CD4-positive, CD25-positive, alpha-beta regulatory T cell (primary cell): ENCODE data around the gene GP5. TPM values are rescaled to one million over a fixed set of nuclear protein-coding genes. Genes with fewer than 3 reads are reported as not detected.

ENCODE experiments used
- ATAC-seq, 2 donors: fragments of 150-1000 bp; cut with Tn5 transposase; one replicate each; pipeline ENCODE4 v1.10.0; 2021; ENCODE audit warnings: low read depth in 2 of 2, moderate number of reproducible peaks in 2 of 2, moderate library complexity in 1 of 2
- DNase-seq, 3 donors: peaks; one replicate each; pipeline versions ENCODE4 v3.0.0 to v3.0.0-alpha.2; 2012 to 2022; ENCODE audit warnings: mixed read lengths in 1 of 3
- H3K27ac ChIP-seq: one replicate; pipeline ENCODE4 v1.7.0; 2013; ENCODE audit warnings: mild to moderate bottlenecking, low read length; ENCODE audit not compliant: insufficient read depth, poor library complexity, severe bottlenecking
- H3K27me3 ChIP-seq: one replicate; pipeline ENCODE4 v1.7.0; 2013; ENCODE audit warnings: low read length; ENCODE audit not compliant: control insufficient read depth, insufficient read depth
- H3K36me3 ChIP-seq: one replicate; pipeline ENCODE4 v1.7.0; 2013; ENCODE audit warnings: mild to moderate bottlenecking, low read length, moderate library complexity; ENCODE audit not compliant: control insufficient read depth, insufficient read depth
- H3K4me1 ChIP-seq: 2 replicates; pipeline ENCODE4 v1.7.0; 2013; ENCODE audit warnings: mild to moderate bottlenecking, low read length; ENCODE audit not compliant: insufficient read depth, control insufficient read depth, poor library complexity, severe bottlenecking
- H3K4me3 ChIP-seq: one replicate; pipeline ENCODE4 v1.7.0; 2013; ENCODE audit warnings: low read depth, mild to moderate bottlenecking, low read length, moderate library complexity
- H3K9me3 ChIP-seq, 2 experiments: 1 replicate in 1 of 2; 2 replicates in 1 of 2; pipeline ENCODE4 v1.7.0; 2013; ENCODE audit warnings: low read length in 2 of 2, mild to moderate bottlenecking in 1 of 2, moderate library complexity in 1 of 2; ENCODE audit not compliant: control insufficient read depth in 2 of 2
- H3K27ac Mint-ChIP-seq, 3 donors: one replicate each; pipeline ENCODE4 v1.8.0; 2020 to 2022; ENCODE audit warnings: mild to moderate bottlenecking in 3 of 3, mixed read lengths in 3 of 3, moderate library complexity in 2 of 3
- H3K27me3 Mint-ChIP-seq: one replicate; pipeline ENCODE4 v1.8.0; 2022; ENCODE audit warnings: mild to moderate bottlenecking, mixed read lengths
- H3K36me3 Mint-ChIP-seq: one replicate; pipeline ENCODE4 v1.8.0; 2020; ENCODE audit warnings: mixed read lengths
- H3K4me1 Mint-ChIP-seq, 4 donors: one replicate each; pipeline ENCODE4 v1.8.0; 2020 to 2022; ENCODE audit warnings: mixed read lengths in 4 of 4, mild to moderate bottlenecking in 1 of 4
- H3K4me3 Mint-ChIP-seq, 4 donors: one replicate each; pipeline ENCODE4 v1.8.0; 2020 to 2022; ENCODE audit warnings: mild to moderate bottlenecking in 4 of 4, mixed read lengths in 4 of 4, moderate library complexity in 3 of 4
- H3K9me3 Mint-ChIP-seq, 7 donors: one replicate each; pipeline ENCODE4 v1.8.0; 2020 to 2022; ENCODE audit warnings: mixed read lengths in 7 of 7, mild to moderate bottlenecking in 3 of 7, moderate library complexity in 2 of 7
- polyA plus RNA-seq, 4 donors: library from polyadenylated mRNA; unstranded; fragments of 300-500 nt; fragmentation: Illumina TruSeq; gene quantifications; one replicate each; pipeline ENCODE4 v1.2.3, GENCODE V29; 2021
- total RNA-seq: library from RNA; stranded (reverse); gene quantifications from one replicate; pipeline ENCODE4 v1.2.3, GENCODE V29; 2022

GP5 gene
- total and polyA plus RNA-seq, 5 donors from 2014 or later, result 0.41 to 2.7 (median 1.4) TPM

GRCh38 chr3:194389269-194389668 is 9.8 kb downstream of the GP5 start:
- DNase-seq (no peak), ATAC-seq (no peak)
- H3K4me1 Mint-ChIP-seq, result peaks cover 0 to 2% (median 0%) of the 10 kb centered on the region in 4 donors
- H3K27ac Mint-ChIP-seq, result no peak overlapping the region
- H3K9me3 Mint-ChIP-seq, result peaks cover 0 to 8% (median 1%) of the 10 kb centered on the region in 7 donors
- no peak overlapping the region for H3K4me3 Mint-ChIP-seq
- H3K4me3 ChIP-seq, result no peak overlapping the region
- no peaks in the 10 kb centered on the region for H3K36me3 Mint-ChIP-seq
- H3K4me1 ChIP-seq, result no peaks in the 10 kb centered on the region
- H3K27ac ChIP-seq, result no peak overlapping the region
- H3K9me3 ChIP-seq, result peaks cover 5 to 6% of the 10 kb centered on the region in 2 experiments
- H3K36me3 ChIP-seq, result no peaks in the 10 kb centered on the region
- H3K27me3 Mint-ChIP-seq, result peaks cover 28% of the 10 kb centered on the region
- peaks cover 3% of the 10 kb centered on the region for H3K27me3 ChIP-seq

GRCh38 chr3:194387926-194388418 is 11.1 kb downstream of the GP5 start:
- Histone ChIP-seq H3K27ac (no peak overlapping the region), H3K27me3 (peaks cover 3% of the 10 kb centered on the region), H3K4me3 (no peak overlapping the region), H3K9me3 (peaks cover 5 to 6% of the 10 kb centered on the region in 2 experiments), H3K4me1 (no peaks in the 10 kb centered on the region), H3K36me3 (no peaks in the 10 kb centered on the region)
- Mint-ChIP-seq H3K9me3 (peaks cover 0 to 8% (median 1%) of the 10 kb centered on the region in 7 donors), H3K4me1 (peaks cover 0 to 2% (median 0%) of the 10 kb centered on the region in 4 donors), H3K36me3 (no peaks in the 10 kb centered on the region), H3K27ac (no peak overlapping the region), H3K27me3 (peaks cover 23% of the 10 kb centered on the region), H3K4me3 (no peak overlapping the region)
- no peak for ATAC-seq
- no peak for DNase-seq

- no peak for DNase-seq
- H3K36me3 Mint-ChIP-seq, result no peaks in the 10 kb centered on the region
- no peak for ATAC-seq
- Histone ChIP-seq H3K9me3 (peaks cover 5 to 6% of the 10 kb centered on the region in 2 experiments), H3K36me3 (no peaks in the 10 kb centered on the region), H3K27ac (no peak overlapping the region), H3K27me3 (peaks cover 3% of the 10 kb centered on the region), H3K4me1 (no peaks in the 10 kb centered on the region), H3K4me3 (no peak overlapping the region)
- no peaks in the 10 kb centered on the region for H3K4me1 Mint-ChIP-seq
- H3K27me3 Mint-ChIP-seq, result peaks cover 23% of the 10 kb centered on the region
- peaks cover 0 to 8% (median 1%) of the 10 kb centered on the region in 7 donors for H3K9me3 Mint-ChIP-seq
- H3K4me3 Mint-ChIP-seq, result no peak overlapping the region
- H3K27ac Mint-ChIP-seq, result no peak overlapping the region
Observed at GRCh38 chr3:194387276-194387675, 11.8 kb downstream of the GP5 start.

- no peak overlapping the region for H3K4me3 Mint-ChIP-seq
- no peaks in the 10 kb centered on the region for H3K4me1 Mint-ChIP-seq
- Histone ChIP-seq H3K27me3 (peaks cover 3% of the 10 kb centered on the region), H3K27ac (no peak overlapping the region), H3K4me3 (no peak overlapping the region), H3K4me1 (no peaks in the 10 kb centered on the region), H3K36me3 (no peaks in the 10 kb centered on the region), H3K9me3 (peaks cover 5 to 6% of the 10 kb centered on the region in 2 experiments)
- DNase-seq (no peak), ATAC-seq (no peak)
- H3K36me3 Mint-ChIP-seq, result no peaks in the 10 kb centered on the region
- H3K27me3 Mint-ChIP-seq, result peaks cover 23% of the 10 kb centered on the region
- H3K27ac Mint-ChIP-seq, result no peak overlapping the region
- peaks cover 0 to 8% (median 1%) of the 10 kb centered on the region in 7 donors for H3K9me3 Mint-ChIP-seq
Observed at GRCh38 chr3:194386648-194387047, 12.4 kb downstream of the GP5 start.

GRCh38 chr3:194386066-194386465 is 13.0 kb downstream of the GP5 start:
- Mint-ChIP-seq H3K27me3 (peaks cover 17% of the 10 kb centered on the region), H3K4me3 (no peak overlapping the region), H3K9me3 (peaks cover 0 to 8% (median 0%) of the 10 kb centered on the region in 7 donors), H3K36me3 (no peaks in the 10 kb centered on the region), H3K27ac (no peak overlapping the region), H3K4me1 (no peaks in the 10 kb centered on the region)
- Histone ChIP-seq H3K4me3 (no peak overlapping the region), H3K9me3 (peaks cover 4 to 5% of the 10 kb centered on the region in 2 experiments), H3K27ac (no peak overlapping the region), H3K27me3 (peaks cover 3% of the 10 kb centered on the region), H3K36me3 (no peaks in the 10 kb centered on the region), H3K4me1 (no peaks in the 10 kb centered on the region)
- DNase-seq (no peak), ATAC-seq (no peak)

GRCh38 chr3:194384569-194385001 is 14.5 kb downstream of the GP5 start:
- DNase-seq, result no peak
- Histone ChIP-seq H3K9me3 (no peaks in the 10 kb centered on the region), H3K4me3 (no peak overlapping the region), H3K27me3 (no peaks in the 10 kb centered on the region), H3K36me3 (no peaks in the 10 kb centered on the region), H3K4me1 (no peaks in the 10 kb centered on the region), H3K27ac (no peak overlapping the region)
- Mint-ChIP-seq H3K4me1 (no peaks in the 10 kb centered on the region), H3K27ac (no peak overlapping the region), H3K9me3 (no peaks in the 10 kb centered on the region), H3K36me3 (no peaks in the 10 kb centered on the region), H3K27me3 (peaks cover 6% of the 10 kb centered on the region), H3K4me3 (no peak overlapping the region)
- no peak for ATAC-seq

- H3K36me3 Mint-ChIP-seq, result no peaks in the 10 kb centered on the region
- Histone ChIP-seq H3K4me1 (no peaks in the 10 kb centered on the region), H3K27me3 (no peaks in the 10 kb centered on the region), H3K4me3 (no peak overlapping the region), H3K9me3 (no peaks in the 10 kb centered on the region), H3K36me3 (no peaks in the 10 kb centered on the region), H3K27ac (no peak overlapping the region)
- H3K9me3 Mint-ChIP-seq, result no peaks in the 10 kb centered on the region
- no peak overlapping the region for H3K4me3 Mint-ChIP-seq
- no peak overlapping the region for H3K27ac Mint-ChIP-seq
- peaks cover 6% of the 10 kb centered on the region for H3K27me3 Mint-ChIP-seq
- ATAC-seq (no peak), DNase-seq (no peak)
- no peaks in the 10 kb centered on the region for H3K4me1 Mint-ChIP-seq
Observed at GRCh38 chr3:194384156-194384555, 14.9 kb downstream of the GP5 start.

GRCh38 chr3:194383276-194383940 is 15.7 kb downstream of the GP5 start:
- Mint-ChIP-seq H3K4me1 (no peaks in the 10 kb centered on the region), H3K9me3 (no peaks in the 10 kb centered on the region), H3K27ac (no peak overlapping the region), H3K27me3 (peaks cover 6% of the 10 kb centered on the region), H3K4me3 (no peak overlapping the region), H3K36me3 (no peaks in the 10 kb centered on the region)
- ATAC-seq (no peak), DNase-seq (no peak)
- no peaks in the 10 kb centered on the region for H3K9me3 ChIP-seq
- H3K27me3 ChIP-seq, result no peaks in the 10 kb centered on the region
- no peak overlapping the region for H3K27ac ChIP-seq
- no peaks in the 10 kb centered on the region for H3K36me3 ChIP-seq
- H3K4me3 ChIP-seq, result no peak overlapping the region
- no peaks in the 10 kb centered on the region for H3K4me1 ChIP-seq
